Thoracic aorta (tissue), 2 donors: Measurements from ENCODE around the gene OSBPL7. TPM values are rescaled to one million over a fixed set of nuclear protein-coding genes. Genes with fewer than 3 reads are reported as not detected.

Experiments
- ATAC-seq: fragments of 150-250 bp; one replicate; pipeline ENCODE4 v1.8.0; 2017; ENCODE audit warnings: low read depth; ENCODE audit not compliant: insufficient number of reproducible peaks, low FRiP score
- DNase-seq: peaks from one replicate; pipeline ENCODE4 v3.0.0-alpha.2; 2020; ENCODE audit warnings: low spot score
- H3K27ac ChIP-seq, 2 donors: fragments of 200-600 bp; sonication (generic); 1 replicate in 1 of 2; 2 replicates in 1 of 2; pipeline ENCODE4 v1.5.1; 2016; ENCODE audit warnings: mild to moderate bottlenecking in 2 of 2, moderate library complexity in 2 of 2
- H3K27me3 ChIP-seq: fragments of 200-600 bp; sonication (generic); replicated peaks from 2 replicates; pipeline ENCODE4 v1.6.0; 2016; ENCODE audit warnings: mild to moderate bottlenecking; ENCODE audit not compliant: insufficient read depth
- H3K36me3 ChIP-seq: fragments of 200-600 bp; sonication (generic); one replicate; pipeline ENCODE4 v1.5.1; 2016
- H3K4me1 ChIP-seq, 2 donors: fragments of 200-600 bp; sonication (generic); 1 replicate in 1 of 2; 2 replicates in 1 of 2; pipeline versions ENCODE4 v1.5.1 to v1.6.0; 2016; ENCODE audit warnings: low read depth in 2 of 2, mild to moderate bottlenecking in 1 of 2; ENCODE audit not compliant: control insufficient read depth in 1 of 2
- H3K4me3 ChIP-seq: fragments of 200-600 bp; sonication (generic); 2 replicates; pipeline ENCODE4 v1.5.1; 2016; ENCODE audit warnings: mild to moderate bottlenecking
- H3K9me3 ChIP-seq: fragments of 200-600 bp; sonication (generic); 2 replicates; pipeline ENCODE4 v1.5.1; 2016
- CTCF ChIP-seq: fragments of 200-600 bp; sonication (generic); IDR thresholded peaks from one replicate; pipeline ENCODE4 v1.5.1; 2019; ENCODE audit warnings: antibody characterized with exemption
- total RNA-seq, 2 donors: library from RNA; depleted of rRNA; stranded (reverse); fragments of >200 nt; gene quantifications; one replicate each; pipeline versions ENCODE4 v1.1.0 to v1.2.3, GENCODE V29; 2016

The OSBPL7 gene
- total RNA-seq, 2 donors from 2014 or later = 15.5 to 20.0 TPM

- Histone ChIP-seq H3K36me3 (peaks cover 42% of the 10 kb centered on the region), H3K27me3 (no peaks in the 10 kb centered on the region), H3K9me3 (no peaks in the 10 kb centered on the region), H3K4me1 (peaks cover 11 to 20% of the 10 kb centered on the region in 2 donors), H3K4me3 (no peak overlapping the region), H3K27ac (no peak overlapping the region)
- no peak for ATAC-seq
- no peak for DNase-seq
- no peak for TF ChIP-seq CTCF
These were observed 1.4 kb downstream of the OSBPL7 start for GRCh38 chr17:47820033-47820789.

- ATAC-seq (no peak), DNase-seq (no peak)
- Histone ChIP-seq H3K27ac (no peak overlapping the region), H3K27me3 (no peaks in the 10 kb centered on the region), H3K4me1 (peaks cover 11 to 20% of the 10 kb centered on the region in 2 donors), H3K4me3 (no peak overlapping the region), H3K9me3 (no peaks in the 10 kb centered on the region), H3K36me3 (peaks cover 48% of the 10 kb centered on the region)
- TF ChIP-seq CTCF = no peak
These were observed 2.1 kb downstream of the OSBPL7 start for GRCh38 chr17:47819475-47819874.

- no peak for TF ChIP-seq CTCF
- Histone ChIP-seq H3K27me3 (no peaks in the 10 kb centered on the region), H3K4me1 (peaks cover 11 to 20% of the 10 kb centered on the region in 2 donors), H3K4me3 (no peak overlapping the region), H3K27ac (no peak overlapping the region), H3K36me3 (peaks cover 42% of the 10 kb centered on the region), H3K9me3 (no peaks in the 10 kb centered on the region)
- ATAC-seq (no peak), DNase-seq (no peak)
These were observed 3.4 kb downstream of the OSBPL7 start for GRCh38 chr17:47818002-47818695.

- DNase-seq (no peak), ATAC-seq (no peak)
- Histone ChIP-seq H3K4me1 (peaks cover 8 to 13% of the 10 kb centered on the region in 2 donors), H3K9me3 (no peaks in the 10 kb centered on the region), H3K36me3 (peaks cover 42% of the 10 kb centered on the region), H3K27ac (no peak overlapping the region), H3K4me3 (no peak overlapping the region), H3K27me3 (no peaks in the 10 kb centered on the region)
- TF ChIP-seq CTCF = no peak
These were observed 4.6 kb downstream of the OSBPL7 start for GRCh38 chr17:47816947-47817346.

- no peak for TF ChIP-seq CTCF
- ATAC-seq (no peak), DNase-seq (no peak)
- Histone ChIP-seq H3K4me1 (peaks cover 6 to 9% of the 10 kb centered on the region in 2 donors), H3K4me3 (no peak overlapping the region), H3K27ac (no peak overlapping the region), H3K27me3 (no peaks in the 10 kb centered on the region), H3K36me3 (peaks cover 42% of the 10 kb centered on the region), H3K9me3 (no peaks in the 10 kb centered on the region)
These were observed 5.4 kb downstream of the OSBPL7 start for GRCh38 chr17:47816111-47816735.
